LHCN-M2 (cell line): Measurements from ENCODE around the gene ACOT4. TPM values are rescaled to one million over a fixed set of nuclear protein-coding genes. Genes with fewer than 3 reads are reported as not detected.
A peak's percentile ranks its signal among the peaks of the same experiment; 100 is the strongest.
"Not testable (repeated sequence)": the region's sequence is repeated elsewhere in the genome, so short reads cannot be mapped to it uniquely, and the experiment has no call there.

Source experiments
- DNase-seq: peaks from one replicate; pipeline ENCODE4 v3.0.0-alpha.2; 2012; ENCODE audit warnings: low read depth
- polyA plus RNA-seq: library from polyadenylated mRNA; unstranded; fragments of >200 nt; gene quantifications from one replicate; pipeline ENCODE4 v1.2.1, GENCODE V29; 2012; ENCODE audit warnings: missing spikeins
- total RNA-seq: library from RNA; depleted of rRNA; stranded (reverse); fragments of >200 nt; gene quantifications from 2 replicates; pipeline ENCODE4 v1.2.3, GENCODE V29; 2014; rRNA removed

The ACOT4 gene
- total RNA-seq = 0.38 and 0.69 TPM in 2 replicates
- polyA plus RNA-seq = 0.45 TPM

GRCh38 chr14:73591690-73592449 is at the start of gene ACOT4:
Gene ACOT4, plus strand, starts transcription at chr14:73591873. Its CDS starts 87 bp downstream, at chr14:73591960.
- DNase-seq = no peak

- DNase-seq = not testable (repeated sequence)
Observed at GRCh38 chr14:73542961-73543360, 48.7 kb upstream of the ACOT4 start.

- not testable (repeated sequence) for DNase-seq
Observed at GRCh38 chr14:73545353-73545752, 46.3 kb upstream of the ACOT4 start.

- DNase-seq = not testable (repeated sequence)
Observed at GRCh38 chr14:73549097-73549496, 42.6 kb upstream of the ACOT4 start.

GRCh38 chr14:73549889-73550524 is 41.7 kb upstream of the ACOT4 start:
- not testable (repeated sequence) for DNase-seq

GRCh38 chr14:73553845-73554244 is 37.8 kb upstream of the ACOT4 start:
- no peak for DNase-seq

GRCh38 chr14:73557201-73557600 is 34.5 kb upstream of the ACOT4 start:
- not testable (repeated sequence) for DNase-seq

- DNase-seq = not testable (repeated sequence)
Observed at GRCh38 chr14:73558238-73558637, 33.4 kb upstream of the ACOT4 start.

GRCh38 chr14:73562256-73562655 is 29.4 kb upstream of the ACOT4 start:
- DNase-seq = not testable (repeated sequence)

- not testable (repeated sequence) for DNase-seq
Observed at GRCh38 chr14:73562696-73563095, 29.0 kb upstream of the ACOT4 start.

GRCh38 chr14:73566431-73566830 is 25.2 kb upstream of the ACOT4 start:
- not testable (repeated sequence) for DNase-seq

GRCh38 chr14:73566935-73567334 is 24.7 kb upstream of the ACOT4 start:
- DNase-seq = not testable (repeated sequence)

- DNase-seq = no peak
Observed at GRCh38 chr14:73567358-73567757, 24.3 kb upstream of the ACOT4 start.

GRCh38 chr14:73567951-73568885 is 23.5 kb upstream of the ACOT4 start:
- DNase-seq = no peak

GRCh38 chr14:73568886-73569184 is 22.8 kb upstream of the ACOT4 start:
- not testable (repeated sequence) for DNase-seq

GRCh38 chr14:73569185-73569958 is 22.3 kb upstream of the ACOT4 start, which contains the start of gene ACOT2:
Gene ACOT2, plus strand, starts transcription at chr14:73569213. Its CDS starts 28 bp downstream, at chr14:73569241.
- DNase-seq = peak; percentile 91

- DNase-seq = peak; percentile 28
Observed at GRCh38 chr14:73570913-73571312, 20.8 kb upstream of the ACOT4 start.

- not testable (repeated sequence) for DNase-seq
Observed at GRCh38 chr14:73573034-73573433, 18.6 kb upstream of the ACOT4 start.

GRCh38 chr14:73573740-73574139 is 17.9 kb upstream of the ACOT4 start:
- not testable (repeated sequence) for DNase-seq

- not testable (repeated sequence) for DNase-seq
Observed at GRCh38 chr14:73574251-73574650, 17.4 kb upstream of the ACOT4 start.

- no peak for DNase-seq
Observed at GRCh38 chr14:73576391-73576790, 15.3 kb upstream of the ACOT4 start.
